Mammary epithelial cell (primary cell): ENCODE measurements around the gene ATXN2.

Source experiments
- CTCF ChIP-seq, 2 donors: IDR thresholded peaks in 1 of 2; conservative IDR thresholded peaks in 1 of 2; 2 replicates each; pipeline ENCODE4 v1.5.1; 2011 to 2012; ENCODE audit warnings: inconsistent platforms in 2 of 2, low read length in 2 of 2, mild to moderate bottlenecking in 2 of 2, control low read depth in 1 of 2, low read depth in 1 of 2; ENCODE audit not compliant: insufficient read depth in 1 of 2; ENCODE audit errors: extremely low read depth in 1 of 2
- EZH2 ChIP-seq: IDR thresholded peaks from 2 replicates; pipeline ENCODE4 v1.6.1; 2012; ENCODE audit warnings: low read length, inconsistent platforms, borderline replicate concordance

- TF ChIP-seq CTCF (conservative IDR thresholded peaks at IDR 0.05 in 1 of 2, IDR thresholded peaks at IDR 0.05 in 1 of 2; ENCODE audit: extremely low read depth in 1 of 2, insufficient read depth in 1 of 2, low read depth in 1 of 2, low read length in 2 of 2) (no peak), EZH2 (no peak)
Observed at GRCh38 chr12:111582133-111582747, 16.9 kb downstream of the ATXN2 start.
